GM12801 (cell line): Measurements from ENCODE around the gene SMCHD1.

ENCODE experiments used
- CTCF ChIP-seq: IDR thresholded peaks from one replicate; pipeline ENCODE4 v1.5.1; 2011; ENCODE audit warnings: control low read depth; ENCODE audit not compliant: insufficient read length; ENCODE audit errors: extremely low read depth

SMCHD1 gene

GRCh38 chr18:2780750-2781149, 125.2 kb downstream of the SMCHD1 start:
- TF ChIP-seq CTCF = no peak

GRCh38 chr18:2787225-2787624, 131.7 kb downstream of the SMCHD1 start:
- no peak for TF ChIP-seq CTCF

GRCh38 chr18:2792395-2792794, 136.9 kb downstream of the SMCHD1 start:
- no peak for TF ChIP-seq CTCF

GRCh38 chr18:2794159-2794558, 138.6 kb downstream of the SMCHD1 start:
- TF ChIP-seq CTCF = no peak

- no peak for TF ChIP-seq CTCF
These were observed 142.4 kb downstream of the SMCHD1 start for GRCh38 chr18:2797951-2798350.

GRCh38 chr18:2799369-2799768, 143.8 kb downstream of the SMCHD1 start:
- TF ChIP-seq CTCF = no peak

- no peak for TF ChIP-seq CTCF
These were observed 150.7 kb downstream of the SMCHD1 start for GRCh38 chr18:2805970-2806943.
